GM18867 (cell line): ENCODE data around the gene CROT.

Experiments
- ATAC-seq: cut with Tn5 transposase; IDR thresholded peaks from one replicate; pipeline ENCODE4 v1.9.1; 2021; ENCODE audit warnings: mild to moderate bottlenecking, moderate library complexity; ENCODE audit not compliant: unreplicated experiment

The CROT gene

GRCh38 chr7:87339373-87339897, 6.0 kb upstream of the CROT start:
- ATAC-seq, result no peak

DNA sequence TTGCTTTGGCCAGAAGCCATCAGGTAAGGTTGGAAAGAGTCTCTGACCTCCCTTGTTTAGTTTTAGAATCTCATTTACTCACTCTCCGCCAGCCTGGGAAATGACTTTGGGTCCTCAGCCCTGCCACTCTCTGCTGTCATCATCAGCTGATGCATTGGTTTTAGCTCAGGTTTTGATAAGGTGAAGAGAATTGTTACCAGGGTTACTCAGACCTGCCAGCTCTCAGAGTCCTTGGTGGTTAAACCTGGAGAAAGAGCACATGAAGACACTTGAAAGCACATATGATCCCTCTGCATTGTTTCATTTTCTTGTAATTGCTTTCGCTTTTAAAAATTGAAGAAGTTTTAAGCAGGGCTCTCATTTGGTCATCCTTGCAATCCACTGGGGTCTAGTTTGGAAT, 4.0 kb upstream of the CROT start:
- ATAC-seq, result no peak

DNA sequence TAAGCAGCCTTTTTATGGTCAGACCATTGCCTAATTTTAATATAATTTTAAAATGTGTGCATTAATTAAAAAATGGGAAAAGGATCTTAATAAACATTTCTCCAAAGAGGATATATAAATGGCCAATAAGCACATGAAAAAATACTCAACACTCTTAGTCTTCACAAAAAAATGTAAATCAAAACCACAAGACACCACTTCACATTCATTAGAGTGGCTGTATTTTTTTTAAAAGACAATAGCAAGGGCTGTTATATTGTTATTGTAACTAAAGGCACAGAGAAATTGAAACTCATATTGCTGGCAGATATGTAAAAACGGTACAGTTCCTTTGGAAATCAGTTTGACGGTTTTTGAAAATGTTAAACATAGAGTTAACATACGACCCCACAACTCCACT, 3.2 kb upstream of the CROT start:
- ATAC-seq, result no peak

DNA sequence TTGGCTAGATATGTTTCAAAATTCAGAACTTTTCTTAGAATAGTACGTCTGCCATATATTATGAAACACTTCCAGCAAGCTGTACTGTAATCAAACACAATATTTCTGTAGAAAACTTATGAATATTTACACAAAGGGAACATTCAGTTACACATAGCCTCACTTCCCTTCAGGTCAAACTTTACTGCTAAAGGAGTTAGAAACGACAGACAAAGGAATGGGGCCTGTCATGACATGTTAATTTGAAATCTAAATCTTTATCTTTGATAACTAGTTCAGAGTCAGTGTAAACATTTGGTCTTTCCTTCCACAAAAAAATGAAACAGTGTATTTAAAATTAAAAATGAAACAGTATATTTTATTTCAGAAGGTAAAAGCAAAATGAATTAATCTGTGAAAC, 1.0 kb upstream of the CROT start:
- ATAC-seq, result no peak

GRCh38 chr7:87345962-87346371, 503 bp downstream of the CROT start:
- ATAC-seq, result peak; percentile 3

DNA sequence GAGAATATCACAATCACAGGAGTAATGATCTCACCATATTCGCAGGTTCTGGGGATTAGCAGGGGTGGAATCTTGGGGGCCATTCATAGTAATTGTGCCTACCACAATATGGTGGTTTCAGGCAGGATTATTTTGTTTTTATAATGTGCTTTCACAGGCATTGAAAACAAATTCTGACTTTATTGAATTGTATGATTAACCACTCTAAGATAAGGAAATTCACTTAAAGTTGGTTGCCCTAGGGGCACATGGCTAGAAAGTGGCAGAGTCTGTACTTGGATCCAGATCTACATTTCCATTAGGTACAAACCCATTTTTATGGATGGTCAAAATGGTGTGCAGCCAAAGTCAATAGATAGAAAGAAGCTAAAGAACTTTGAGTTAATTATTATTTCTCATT, 1.7 kb downstream of the CROT start:
- ATAC-seq, result no peak

- no peak for ATAC-seq
Measured at GRCh38 chr7:87347664-87348063, 2.2 kb downstream of the CROT start.

GRCh38 chr7:87354749-87355148, 9.3 kb downstream of the CROT start:
- no peak for ATAC-seq

DNA sequence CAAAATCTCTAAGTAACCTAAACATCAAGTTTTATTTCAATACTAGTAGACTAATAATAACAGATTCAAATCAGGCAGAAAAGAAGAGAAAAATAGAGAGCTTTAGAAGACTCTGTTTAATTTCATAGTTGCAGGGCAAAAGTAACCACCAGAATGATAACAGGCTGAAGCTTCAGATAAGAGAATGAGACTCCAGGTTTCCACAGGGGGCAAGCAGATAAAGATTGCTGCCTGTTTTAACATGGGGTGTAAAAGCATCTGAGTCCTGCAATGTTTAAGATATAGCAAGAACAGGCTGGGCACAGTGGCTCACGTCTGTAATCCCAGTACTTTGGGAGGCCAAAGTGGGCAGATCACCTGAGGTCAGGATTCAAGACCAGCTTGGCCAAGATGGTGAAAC, 11.0 kb downstream of the CROT start:
- no peak for ATAC-seq

DNA sequence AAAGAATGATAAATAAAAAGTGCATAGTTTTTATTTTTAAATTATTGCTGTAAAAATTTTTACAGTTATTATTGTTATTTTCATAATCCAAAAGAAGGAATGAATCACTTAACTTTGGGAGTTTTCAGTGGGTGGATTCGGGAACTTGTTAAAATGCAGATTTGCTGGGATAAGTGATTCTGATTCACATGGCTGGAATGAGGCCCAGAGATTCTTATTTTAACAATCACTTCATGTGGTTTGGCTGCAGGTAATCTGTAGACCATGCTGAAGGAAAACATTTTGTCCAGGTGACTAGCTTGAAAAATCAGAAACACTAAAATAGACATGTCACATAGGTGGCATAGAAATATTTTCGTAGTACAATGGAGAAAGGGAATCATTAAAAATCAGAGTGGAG, 13.9 kb downstream of the CROT start:
- no peak for ATAC-seq

GRCh38 chr7:87361320-87361719, 15.9 kb downstream of the CROT start:
- no peak for ATAC-seq

DNA sequence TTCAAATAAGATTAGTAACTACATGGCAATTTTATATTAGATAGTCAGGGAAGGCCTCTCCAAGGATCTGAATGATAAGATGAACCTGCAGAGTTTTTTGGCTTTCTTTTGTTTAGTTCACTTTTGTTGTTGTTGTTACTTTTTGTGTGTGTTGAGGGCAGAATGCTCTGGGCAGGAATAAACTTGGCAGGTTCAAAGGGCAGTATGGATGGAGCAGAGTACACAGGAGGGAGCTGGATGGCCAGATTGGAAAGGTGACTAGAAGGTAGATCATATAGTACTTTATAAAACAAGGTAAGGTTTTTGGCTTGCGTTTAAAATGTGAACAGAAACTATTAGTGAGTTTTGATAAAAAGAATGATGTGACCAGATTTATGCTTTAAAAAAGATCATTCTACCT, 17.9 kb downstream of the CROT start:
- ATAC-seq, result no peak

DNA sequence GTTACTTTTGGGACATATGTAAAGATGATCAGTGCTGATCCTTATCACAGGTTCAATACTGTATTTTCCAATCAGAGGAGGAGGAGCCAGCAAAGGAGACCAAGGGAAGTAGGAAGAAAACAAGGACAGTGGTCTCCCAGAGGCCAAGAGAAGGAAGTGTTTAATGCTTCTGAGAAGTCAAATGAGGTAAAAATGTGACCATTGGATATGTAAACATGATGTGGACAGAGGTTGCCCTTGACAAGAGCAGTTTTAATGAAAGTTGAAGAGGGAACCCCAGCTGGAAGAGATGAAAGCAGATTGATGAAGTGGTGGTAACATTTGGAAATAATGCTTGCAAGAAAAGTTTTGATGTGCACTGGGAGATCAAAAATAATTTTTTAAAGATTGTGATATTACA, 18.8 kb downstream of the CROT start:
- no peak for ATAC-seq

DNA sequence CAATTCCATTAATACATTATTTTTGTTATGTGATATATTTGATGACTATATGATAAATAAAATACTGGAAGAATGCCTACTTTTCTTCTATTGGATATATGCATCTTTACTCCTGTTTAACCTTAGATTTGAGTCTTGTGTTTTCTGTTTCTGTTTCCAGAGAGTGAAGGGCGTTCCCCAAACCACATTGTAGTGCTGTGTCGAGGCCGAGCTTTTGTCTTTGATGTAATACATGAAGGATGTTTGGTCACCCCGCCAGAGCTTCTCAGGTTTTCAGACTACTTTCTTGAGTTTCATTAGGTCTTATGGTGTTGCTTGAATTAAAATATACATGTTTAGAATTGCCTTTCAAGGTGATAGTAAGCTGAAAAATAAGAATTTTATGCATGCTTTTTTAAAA, 23.8 kb downstream of the CROT start:
- ATAC-seq, result no peak

GRCh38 chr7:87370660-87371180, 25.3 kb downstream of the CROT start:
- no peak for ATAC-seq

DNA sequence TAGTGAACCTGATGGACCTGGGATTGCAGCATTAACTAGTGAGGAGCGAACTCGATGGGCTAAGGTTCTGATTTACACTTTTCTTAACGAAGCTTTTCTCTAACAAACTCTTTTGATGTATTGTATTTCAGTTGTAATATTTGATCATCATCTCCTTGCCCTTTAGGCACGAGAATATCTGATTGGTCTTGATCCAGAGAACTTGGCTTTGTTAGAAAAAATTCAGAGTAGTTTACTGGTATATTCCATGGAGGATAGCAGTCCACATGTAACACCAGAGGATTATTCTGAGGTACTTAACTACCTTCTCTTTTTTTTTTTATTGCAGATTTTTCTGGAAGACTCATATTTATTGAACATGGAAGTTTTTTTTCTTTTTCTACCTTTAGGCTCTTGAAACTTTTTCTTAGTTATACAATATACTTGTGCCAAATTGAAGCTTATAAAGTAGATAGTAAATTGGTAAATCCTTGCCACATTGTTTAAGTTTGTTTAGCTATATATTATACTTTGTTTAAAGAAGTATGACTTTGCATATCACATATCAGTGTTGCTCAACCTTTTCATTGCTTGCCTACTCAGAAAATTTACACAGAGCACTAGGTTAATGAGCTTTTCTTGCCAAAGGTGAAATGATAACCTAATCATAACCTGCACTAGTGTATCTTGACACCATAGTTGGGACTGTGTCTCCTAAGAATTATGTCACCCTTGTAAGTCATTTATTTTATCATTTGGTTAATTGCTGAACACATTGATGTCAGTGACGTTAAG, 30.4 kb downstream of the CROT start:
- ATAC-seq, result no peak

- ATAC-seq, result no peak
Measured at GRCh38 chr7:87380905-87381304, 35.4 kb downstream of the CROT start.

GRCh38 chr7:87391020-87391701, 45.7 kb downstream of the CROT start:
- no peak for ATAC-seq

DNA sequence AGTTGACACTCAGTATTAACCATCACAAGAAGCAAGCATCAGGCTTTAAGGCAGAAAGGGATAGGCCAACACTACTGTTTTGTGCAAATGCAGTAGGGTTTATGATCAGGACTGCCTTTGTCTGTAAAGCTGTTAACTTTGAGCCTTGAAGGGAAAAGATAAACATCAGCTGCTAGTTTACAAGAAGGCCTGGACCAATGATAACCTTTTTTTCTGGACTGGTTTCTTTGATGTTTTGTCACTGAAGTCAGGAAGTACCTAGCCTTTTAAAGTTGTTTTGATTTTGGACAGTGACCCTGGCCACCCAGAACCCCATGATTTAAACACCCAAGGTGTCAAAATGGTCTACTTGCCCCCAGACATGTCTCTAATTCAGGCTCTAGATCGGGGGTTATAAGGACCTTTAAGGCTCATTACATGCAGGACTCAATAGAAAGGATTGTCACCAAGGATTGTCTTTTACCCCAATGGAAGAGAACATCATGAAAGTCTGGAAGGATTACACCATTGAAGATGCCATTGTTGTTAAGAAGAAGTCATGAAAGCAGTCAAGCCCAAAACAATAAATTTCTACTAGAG, 50.1 kb downstream of the CROT start:
- ATAC-seq, result no peak

DNA sequence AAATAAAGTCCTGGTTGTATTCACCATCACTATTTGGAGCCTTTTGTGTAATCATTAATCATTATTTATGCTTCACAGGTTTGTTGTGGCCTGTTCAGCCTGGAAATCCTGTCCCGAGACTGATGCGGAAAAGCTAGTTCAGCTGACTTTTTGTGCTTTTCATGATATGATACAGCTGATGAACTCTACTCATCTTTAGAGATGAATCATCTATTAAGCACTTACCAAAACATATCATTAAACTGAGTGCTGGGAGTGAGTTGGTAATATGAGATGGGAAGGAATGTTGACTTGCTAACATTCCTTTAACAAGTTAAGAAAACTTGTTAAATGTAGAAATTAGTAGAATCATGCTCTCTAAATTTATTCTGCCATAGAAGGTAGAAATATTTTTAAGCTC, 53.0 kb downstream of the CROT start:
- no peak for ATAC-seq

DNA sequence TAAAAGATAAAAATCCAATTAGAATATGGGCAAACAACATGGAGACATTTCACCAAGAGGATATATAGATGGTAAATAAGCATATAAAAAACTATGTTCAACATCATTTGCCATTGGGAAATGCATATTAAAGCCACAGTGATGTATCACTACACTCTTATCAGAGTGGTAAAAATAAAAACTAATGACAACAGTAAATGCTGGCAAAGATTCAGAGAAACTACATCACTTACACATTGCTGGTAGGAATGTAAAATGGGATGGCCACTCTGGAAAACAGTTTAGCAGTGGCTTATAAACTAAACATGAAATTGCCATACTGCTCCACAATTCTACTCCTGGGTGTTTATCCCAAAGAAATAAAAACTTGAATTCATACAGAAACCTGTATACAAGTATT, 59.2 kb downstream of the CROT start:
- ATAC-seq, result no peak

- no peak for ATAC-seq
Measured at GRCh38 chr7:87411186-87411585, 65.7 kb downstream of the CROT start.
